H1 (cell line): ENCODE data around the gene ZNF202. TPM values are rescaled to one million over a fixed set of nuclear protein-coding genes. Genes with fewer than 3 reads are reported as not detected.

Experiments
- CTBP2 ChIP-seq: IDR thresholded peaks from 2 replicates; pipeline ENCODE4 v1.7.0; 2011; ENCODE audit warnings: borderline replicate concordance, mild to moderate bottlenecking, moderate library complexity, mixed read lengths, low read length; ENCODE audit not compliant: insufficient read depth, insufficient read length
- E2F6 ChIP-seq: IDR thresholded peaks from 2 replicates; pipeline ENCODE4 v1.6.1; 2012; ENCODE audit warnings: inconsistent platforms
- RBBP5 ChIP-seq: IDR thresholded peaks from 2 replicates; pipeline ENCODE4 v1.7.1; 2012; ENCODE audit warnings: low read depth, mild to moderate bottlenecking, inconsistent platforms, low read length, moderate library complexity, borderline replicate concordance
- TCF12 ChIP-seq: IDR thresholded peaks from 2 replicates; pipeline ENCODE4 v1.6.1; 2011; ENCODE audit warnings: low read depth, mild to moderate bottlenecking, low read length
- polyA plus RNA-seq, 7 experiments: library from polyadenylated mRNA; depleted of rRNA in 3 of 7; stranded (reverse) in 5 of 7; unstranded in 2 of 7; fragments of >200 nt in 5 of 7; fragments of 200-250 nt in 2 of 7; gene quantifications; 1 replicate in 5 of 7; 2 replicates in 1 of 7; 4 replicates in 1 of 7; pipeline versions ENCODE4 v1.2.1 to v1.2.3, GENCODE V29; 2011 to 2013; ENCODE audit warnings: missing spikeins in 2 of 7, mixed read lengths in 2 of 7
- total RNA-seq: library from RNA; stranded (reverse); fragmentation: NEBNext Ultra II Directional; extraction: Animal tissue kit (Norgen Biotek cat#: 25700); gene quantifications from 2 replicates; pipeline ENCODE4 v1.2.1, GENCODE V29; 2021

The ZNF202 gene
- total and polyA plus RNA-seq, 2 of the 8 experiments (the other 6 are each of a cell fraction or from before 2014, with no cell fraction given), result 14.1 to 33.9 TPM

GRCh38 chr11:123702696-123703095 lies 38.8 kb downstream of the ZNF202 start (continued):
- TF ChIP-seq E2F6, result no peak
- TF ChIP-seq RBBP5, result no peak
- TF ChIP-seq CTBP2, result no peak
- no peak for TF ChIP-seq TCF12
